Liver (tissue), 9 donors: ENCODE measurements around the gene RTF1. TPM values are rescaled to one million over a fixed set of nuclear protein-coding genes. Genes with fewer than 3 reads are reported as not detected.

Experiments
- DNase-seq: peaks from one replicate; pipeline ENCODE4 v3.0.0-alpha.2; 2017; ENCODE audit warnings: low spot score
- H3K27ac ChIP-seq, 2 donors: one replicate each; pipeline ENCODE4 v1.7.0; 2013; ENCODE audit warnings: inconsistent platforms in 2 of 2, low read length in 2 of 2, control low read depth in 1 of 2, low read depth in 1 of 2, mild to moderate bottlenecking in 1 of 2
- H3K27me3 ChIP-seq, 4 donors: one replicate each; pipeline versions ENCODE4 v1.6.1 to v1.7.0; 2013; ENCODE audit warnings: low read length in 3 of 4, inconsistent platforms in 1 of 4, mild to moderate bottlenecking in 1 of 4, moderate library complexity in 1 of 4; ENCODE audit not compliant: control insufficient read depth in 4 of 4, insufficient read depth in 4 of 4
- H3K36me3 ChIP-seq, 4 donors: one replicate each; pipeline versions ENCODE4 v1.6.1 to v1.7.0; 2013; ENCODE audit warnings: low read length in 3 of 4, mild to moderate bottlenecking in 3 of 4, low read depth in 1 of 4, moderate library complexity in 1 of 4; ENCODE audit not compliant: control insufficient read depth in 4 of 4, insufficient read depth in 3 of 4
- H3K4me1 ChIP-seq, 4 donors: one replicate each; pipeline versions ENCODE4 v1.6.1 to v1.7.0; 2013; ENCODE audit warnings: low read length in 3 of 4, mild to moderate bottlenecking in 3 of 4, moderate library complexity in 1 of 4; ENCODE audit not compliant: control insufficient read depth in 4 of 4, insufficient read depth in 4 of 4
- H3K4me3 ChIP-seq, 3 donors: one replicate each; pipeline versions ENCODE4 v1.6.1 to v1.7.0; 2013; ENCODE audit warnings: low read length in 3 of 3, control low read depth in 1 of 3, low read depth in 1 of 3, mild to moderate bottlenecking in 1 of 3
- H3K9ac ChIP-seq, 2 donors: one replicate each; pipeline ENCODE4 v1.7.0; 2013; ENCODE audit warnings: low read length in 2 of 2, mild to moderate bottlenecking in 2 of 2, moderate library complexity in 2 of 2, control low read depth in 1 of 2, low read depth in 1 of 2
- H3K9me3 ChIP-seq, 4 donors: one replicate each; pipeline versions ENCODE4 v1.6.1 to v1.7.0; 2013; ENCODE audit warnings: low read length in 3 of 4; ENCODE audit not compliant: control insufficient read depth in 4 of 4
- EGR1 ChIP-seq, 2 donors: IDR thresholded peaks; 2 replicates each; pipeline ENCODE4 v1.6.1; 2016 to 2018; ENCODE audit warnings: antibody characterized with exemption in 2 of 2, low read depth in 2 of 2
- FOXA1 ChIP-seq: IDR thresholded peaks from 2 replicates; pipeline ENCODE4 v1.6.1; 2016; ENCODE audit warnings: antibody characterized with exemption
- FOXA2 ChIP-seq: IDR thresholded peaks from 2 replicates; pipeline ENCODE4 v1.6.1; 2016; ENCODE audit warnings: antibody characterized with exemption
- GABPA ChIP-seq, 2 donors: IDR thresholded peaks in 1 of 2; conservative IDR thresholded peaks in 1 of 2; 2 replicates each; pipeline ENCODE4 v1.6.1; 2016; ENCODE audit warnings: antibody characterized with exemption in 2 of 2, mild to moderate bottlenecking in 1 of 2, moderate library complexity in 1 of 2
- HNF4A ChIP-seq, 2 donors: conservative IDR thresholded peaks; 2 replicates each; pipeline ENCODE4 v1.6.1; 2016; ENCODE audit warnings: antibody characterized with exemption in 2 of 2, mild to moderate bottlenecking in 2 of 2
- HNF4G ChIP-seq: IDR thresholded peaks from 2 replicates; pipeline ENCODE4 v1.6.1; 2016; ENCODE audit warnings: antibody characterized with exemption
- NR2F2 ChIP-seq: IDR thresholded peaks from 2 replicates; pipeline ENCODE4 v1.6.1; 2016; ENCODE audit warnings: antibody characterized with exemption
- RAD21 ChIP-seq, 2 donors: IDR thresholded peaks; 2 replicates each; pipeline ENCODE4 v1.6.1; 2016; ENCODE audit warnings: antibody characterized with exemption in 2 of 2, mild to moderate bottlenecking in 2 of 2
- RXRA ChIP-seq, 2 donors: IDR thresholded peaks; 2 replicates each; pipeline ENCODE4 v1.6.1; 2017 to 2018; ENCODE audit warnings: antibody characterized with exemption in 2 of 2, mild to moderate bottlenecking in 1 of 2
- SP1 ChIP-seq: IDR thresholded peaks from 2 replicates; pipeline ENCODE4 v1.6.1; 2018; ENCODE audit warnings: antibody characterized with exemption, mild to moderate bottlenecking
- TAF1 ChIP-seq: conservative IDR thresholded peaks from 2 replicates; pipeline ENCODE4 v1.6.1; 2016; ENCODE audit warnings: antibody characterized with exemption, mild to moderate bottlenecking
- YY1 ChIP-seq: IDR thresholded peaks from 2 replicates; pipeline ENCODE4 v1.6.1; 2016; ENCODE audit warnings: antibody characterized with exemption, mild to moderate bottlenecking
- WGBS: extraction: QIAGEN DNeasy Blood & Tissue Kit; methylation state at CpG from one replicate; pipeline ENCODE4 v1.1.7; 2013; 5-methylcytosine and 5-hydroxymethylcytosine counted together
- polyA plus RNA-seq, 2 donors: library from polyadenylated mRNA; stranded (reverse) in 1 of 2; unstranded in 1 of 2; fragments of 200-250 nt in 1 of 2; fragments of >200 nt in 1 of 2; fragmentation: Nextera tagmentation in 1 of 2; extraction: Ambion mirVana in 1 of 2; gene quantifications; one replicate each; pipeline versions ENCODE4 v1.2.1 to v1.2.3, GENCODE V29; 2013 to 2015
- total RNA-seq, 2 donors: library from RNA; depleted of rRNA; stranded (reverse); fragments of >200 nt; gene quantifications; one replicate each; pipeline ENCODE4 v1.2.3, GENCODE V29; 2014
- TF ChIP-seq, protein P1 (sequence below): IDR thresholded peaks from 2 replicates; pipeline ENCODE4 v1.6.1; 2016; ENCODE audit warnings: antibody characterized with exemption
- TF ChIP-seq, protein P2 (sequence below): IDR thresholded peaks from 2 replicates; pipeline ENCODE4 v1.6.1; 2016; ENCODE audit warnings: antibody characterized with exemption
- TF ChIP-seq, protein P3 (sequence below): IDR thresholded peaks from 2 replicates; pipeline ENCODE4 v1.6.1; 2016; ENCODE audit warnings: antibody characterized with exemption, mild to moderate bottlenecking
- TF ChIP-seq, protein P4 (sequence below): fragments of 150-350 bp; IDR thresholded peaks from 2 replicates; pipeline ENCODE4 v1.5.1; 2017; ENCODE audit warnings: improper control_type of control experiment, low read depth, low read length; ENCODE audit not compliant: missing input control
- TF ChIP-seq, protein P5 (sequence below): IDR thresholded peaks from 2 replicates; pipeline ENCODE4 v1.6.1; 2016; ENCODE audit warnings: antibody characterized with exemption
- donor health status: healthy.
- donor health status: healthy.
- donor health status: healthy.
- donor health status: healthy.
- donor health status: healthy.

RTF1 gene
- total and polyA plus RNA-seq, 4 donors = 8.3 to 37.7 (median 12.1) TPM

DNA sequence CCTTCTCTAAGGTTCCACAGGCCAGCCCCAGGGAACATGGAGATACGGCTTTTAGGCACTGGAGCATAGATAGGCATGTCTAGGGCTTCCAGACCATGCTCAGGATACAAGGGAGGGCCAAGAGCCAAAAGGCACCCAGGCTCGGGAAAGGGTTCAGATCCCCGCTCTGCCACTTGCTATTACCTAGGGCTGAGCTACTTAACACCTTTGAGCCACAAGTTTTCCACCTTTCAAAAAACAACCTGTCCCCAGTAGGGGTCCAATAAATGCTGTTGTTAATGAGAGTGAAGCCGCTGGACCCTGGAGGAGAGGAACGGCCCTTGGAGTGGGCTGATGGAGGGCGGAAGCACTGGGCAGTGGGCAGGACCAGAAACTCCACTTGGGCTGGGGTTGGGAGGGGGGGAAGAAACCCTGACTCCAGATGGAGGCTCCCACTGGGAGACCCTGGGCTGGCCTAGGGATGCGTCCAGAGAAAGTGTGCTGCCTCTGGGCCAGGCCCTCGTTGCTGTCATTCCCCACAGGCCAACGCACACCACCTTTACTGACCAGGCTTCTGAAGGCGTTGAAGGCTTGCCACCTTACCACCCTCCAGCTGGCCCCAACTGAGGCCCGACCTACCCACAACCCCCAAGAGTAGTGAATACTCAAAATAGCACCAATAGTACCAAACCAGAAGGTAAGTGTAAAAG is 68.2 kb downstream of the RTF1 start:
- Histone ChIP-seq H3K4me1 (no peaks in the 10 kb centered on the region), H3K27ac (no peak overlapping the region), H3K4me3 (no peak overlapping the region), H3K36me3 (peaks cover 6 to 21% (median 12%) of the 10 kb centered on the region in 4 donors), H3K9ac (no peak overlapping the region), H3K27me3 (no peaks in the 10 kb centered on the region), H3K9me3 (no peaks in the 10 kb centered on the region)
- WGBS = 90% methylated on average over 11 of the region's 11 CpGs
- TF ChIP-seq, protein P1, sequence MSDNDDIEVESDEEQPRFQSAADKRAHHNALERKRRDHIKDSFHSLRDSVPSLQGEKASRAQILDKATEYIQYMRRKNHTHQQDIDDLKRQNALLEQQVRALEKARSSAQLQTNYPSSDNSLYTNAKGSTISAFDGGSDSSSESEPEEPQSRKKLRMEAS = no peak
- TF ChIP-seq EGR1 (IDR thresholded peaks at IDR 0.05; ENCODE audit: low read depth in 2 of 2) (no peak), RXRA (IDR thresholded peaks at IDR 0.05) (no peak), HNF4A (conservative IDR thresholded peaks at IDR 0.05) (no peak), FOXA1 (no peak), TAF1 (no peak), GABPA (IDR thresholded peaks at IDR 0.05 in 1 of 2, conservative IDR thresholded peaks at IDR 0.05 in 1 of 2) (no peak), YY1 (no peak), FOXA2 (no peak), RAD21 (IDR thresholded peaks at IDR 0.05) (no peak), HNF4G (no peak), NR2F2 (no peak)
- TF ChIP-seq, protein P2, sequence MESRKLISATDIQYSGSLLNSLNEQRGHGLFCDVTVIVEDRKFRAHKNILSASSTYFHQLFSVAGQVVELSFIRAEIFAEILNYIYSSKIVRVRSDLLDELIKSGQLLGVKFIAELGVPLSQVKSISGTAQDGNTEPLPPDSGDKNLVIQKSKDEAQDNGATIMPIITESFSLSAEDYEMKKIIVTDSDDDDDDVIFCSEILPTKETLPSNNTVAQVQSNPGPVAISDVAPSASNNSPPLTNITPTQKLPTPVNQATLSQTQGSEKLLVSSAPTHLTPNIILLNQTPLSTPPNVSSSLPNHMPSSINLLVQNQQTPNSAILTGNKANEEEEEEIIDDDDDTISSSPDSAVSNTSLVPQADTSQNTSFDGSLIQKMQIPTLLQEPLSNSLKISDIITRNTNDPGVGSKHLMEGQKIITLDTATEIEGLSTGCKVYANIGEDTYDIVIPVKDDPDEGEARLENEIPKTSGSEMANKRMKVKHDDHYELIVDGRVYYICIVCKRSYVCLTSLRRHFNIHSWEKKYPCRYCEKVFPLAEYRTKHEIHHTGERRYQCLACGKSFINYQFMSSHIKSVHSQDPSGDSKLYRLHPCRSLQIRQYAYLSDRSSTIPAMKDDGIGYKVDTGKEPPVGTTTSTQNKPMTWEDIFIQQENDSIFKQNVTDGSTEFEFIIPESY = no peak
- TF ChIP-seq, protein P3, sequence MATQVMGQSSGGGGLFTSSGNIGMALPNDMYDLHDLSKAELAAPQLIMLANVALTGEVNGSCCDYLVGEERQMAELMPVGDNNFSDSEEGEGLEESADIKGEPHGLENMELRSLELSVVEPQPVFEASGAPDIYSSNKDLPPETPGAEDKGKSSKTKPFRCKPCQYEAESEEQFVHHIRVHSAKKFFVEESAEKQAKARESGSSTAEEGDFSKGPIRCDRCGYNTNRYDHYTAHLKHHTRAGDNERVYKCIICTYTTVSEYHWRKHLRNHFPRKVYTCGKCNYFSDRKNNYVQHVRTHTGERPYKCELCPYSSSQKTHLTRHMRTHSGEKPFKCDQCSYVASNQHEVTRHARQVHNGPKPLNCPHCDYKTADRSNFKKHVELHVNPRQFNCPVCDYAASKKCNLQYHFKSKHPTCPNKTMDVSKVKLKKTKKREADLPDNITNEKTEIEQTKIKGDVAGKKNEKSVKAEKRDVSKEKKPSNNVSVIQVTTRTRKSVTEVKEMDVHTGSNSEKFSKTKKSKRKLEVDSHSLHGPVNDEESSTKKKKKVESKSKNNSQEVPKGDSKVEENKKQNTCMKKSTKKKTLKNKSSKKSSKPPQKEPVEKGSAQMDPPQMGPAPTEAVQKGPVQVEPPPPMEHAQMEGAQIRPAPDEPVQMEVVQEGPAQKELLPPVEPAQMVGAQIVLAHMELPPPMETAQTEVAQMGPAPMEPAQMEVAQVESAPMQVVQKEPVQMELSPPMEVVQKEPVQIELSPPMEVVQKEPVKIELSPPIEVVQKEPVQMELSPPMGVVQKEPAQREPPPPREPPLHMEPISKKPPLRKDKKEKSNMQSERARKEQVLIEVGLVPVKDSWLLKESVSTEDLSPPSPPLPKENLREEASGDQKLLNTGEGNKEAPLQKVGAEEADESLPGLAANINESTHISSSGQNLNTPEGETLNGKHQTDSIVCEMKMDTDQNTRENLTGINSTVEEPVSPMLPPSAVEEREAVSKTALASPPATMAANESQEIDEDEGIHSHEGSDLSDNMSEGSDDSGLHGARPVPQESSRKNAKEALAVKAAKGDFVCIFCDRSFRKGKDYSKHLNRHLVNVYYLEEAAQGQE = no peak
- TF ChIP-seq, protein P4, sequence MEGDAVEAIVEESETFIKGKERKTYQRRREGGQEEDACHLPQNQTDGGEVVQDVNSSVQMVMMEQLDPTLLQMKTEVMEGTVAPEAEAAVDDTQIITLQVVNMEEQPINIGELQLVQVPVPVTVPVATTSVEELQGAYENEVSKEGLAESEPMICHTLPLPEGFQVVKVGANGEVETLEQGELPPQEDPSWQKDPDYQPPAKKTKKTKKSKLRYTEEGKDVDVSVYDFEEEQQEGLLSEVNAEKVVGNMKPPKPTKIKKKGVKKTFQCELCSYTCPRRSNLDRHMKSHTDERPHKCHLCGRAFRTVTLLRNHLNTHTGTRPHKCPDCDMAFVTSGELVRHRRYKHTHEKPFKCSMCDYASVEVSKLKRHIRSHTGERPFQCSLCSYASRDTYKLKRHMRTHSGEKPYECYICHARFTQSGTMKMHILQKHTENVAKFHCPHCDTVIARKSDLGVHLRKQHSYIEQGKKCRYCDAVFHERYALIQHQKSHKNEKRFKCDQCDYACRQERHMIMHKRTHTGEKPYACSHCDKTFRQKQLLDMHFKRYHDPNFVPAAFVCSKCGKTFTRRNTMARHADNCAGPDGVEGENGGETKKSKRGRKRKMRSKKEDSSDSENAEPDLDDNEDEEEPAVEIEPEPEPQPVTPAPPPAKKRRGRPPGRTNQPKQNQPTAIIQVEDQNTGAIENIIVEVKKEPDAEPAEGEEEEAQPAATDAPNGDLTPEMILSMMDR = no peak
- DNase-seq = no peak

DNA sequence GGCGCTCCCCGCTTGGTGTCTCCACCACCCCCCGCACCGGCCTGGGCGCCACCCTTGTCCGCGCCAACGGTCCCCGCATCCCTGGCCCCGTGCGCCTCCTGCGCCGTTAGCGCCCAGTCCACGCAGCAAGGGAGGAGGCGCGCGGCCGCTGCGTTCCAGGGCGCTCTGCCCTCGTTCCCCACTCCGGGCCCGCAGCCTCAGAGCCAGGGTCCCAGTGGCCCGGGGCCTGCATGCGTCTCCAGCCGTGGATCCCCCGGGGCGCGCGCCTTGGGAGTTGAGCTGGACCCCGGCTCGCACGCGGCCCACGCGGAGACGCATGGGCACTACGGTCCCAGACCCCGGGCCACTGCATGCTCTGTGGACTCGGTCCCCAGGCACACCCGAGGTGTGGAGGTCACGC is 69.4 kb downstream of the RTF1 start:
- H3K36me3 ChIP-seq = peaks cover 0 to 9% (median 4%) of the 10 kb centered on the region in 4 donors
- no peak overlapping the region for H3K27ac ChIP-seq
- H3K4me3 ChIP-seq = no peak overlapping the region
- H3K4me1 ChIP-seq = no peaks in the 10 kb centered on the region
- no peaks in the 10 kb centered on the region for H3K9me3 ChIP-seq
- H3K9ac ChIP-seq = no peak overlapping the region
- DNase-seq = no peak
- 87% methylated on average over 43 of the region's 43 CpGs for WGBS
- TF ChIP-seq, protein P5, sequence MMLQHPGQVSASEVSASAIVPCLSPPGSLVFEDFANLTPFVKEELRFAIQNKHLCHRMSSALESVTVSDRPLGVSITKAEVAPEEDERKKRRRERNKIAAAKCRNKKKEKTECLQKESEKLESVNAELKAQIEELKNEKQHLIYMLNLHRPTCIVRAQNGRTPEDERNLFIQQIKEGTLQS = no peak
- TF ChIP-seq TAF1 (no peak), HNF4G (no peak), SP1 (no peak), NR2F2 (no peak)
- TF ChIP-seq, protein P2 = no peak
- TF ChIP-seq, protein P4 = no peak
- H3K27me3 ChIP-seq = no peaks in the 10 kb centered on the region
